ENCODE data around the gene KNDC1.
"Not testable (repeated sequence)": the region's sequence is repeated elsewhere in the genome, so short reads cannot be mapped to it uniquely, and the experiment has no call there.

KNDC1 gene

GRCh38 chr10:133159950-133160825 lies at the start of gene KNDC1:
TSS of gene KNDC1 (plus strand) at chr10:133160219. CDS start at chr10:133160468, 249 bp downstream.
- no peak for DNase-seq

- no peak for DNase-seq
Measured at GRCh38 chr10:133110609-133111275, 49.3 kb upstream of the KNDC1 start.

GRCh38 chr10:133111640-133112039 lies 48.4 kb upstream of the KNDC1 start:
- not testable (repeated sequence) for DNase-seq

GRCh38 chr10:133113146-133113830 lies 46.7 kb upstream of the KNDC1 start:
- no peak for DNase-seq

- no peak for DNase-seq
Measured at GRCh38 chr10:133113847-133114246, 46.2 kb upstream of the KNDC1 start.

- DNase-seq = no peak
Measured at GRCh38 chr10:133114251-133114650, 45.8 kb upstream of the KNDC1 start.

GRCh38 chr10:133114726-133115452 lies 45.1 kb upstream of the KNDC1 start:
- no peak for DNase-seq

- no peak for DNase-seq
Measured at GRCh38 chr10:133115453-133115842, 44.6 kb upstream of the KNDC1 start.

GRCh38 chr10:133115976-133116375 lies 44.0 kb upstream of the KNDC1 start:
- no peak for DNase-seq

GRCh38 chr10:133116455-133116854 lies 43.6 kb upstream of the KNDC1 start:
- no peak for DNase-seq

- DNase-seq = no peak
Measured at GRCh38 chr10:133117036-133117687, 42.9 kb upstream of the KNDC1 start.

- DNase-seq = no peak
Measured at GRCh38 chr10:133117688-133118071, 42.3 kb upstream of the KNDC1 start.

- DNase-seq = no peak
Measured at GRCh38 chr10:133121479-133121878, 38.5 kb upstream of the KNDC1 start.

- DNase-seq = no peak
Measured at GRCh38 chr10:133122171-133122935, 37.7 kb upstream of the KNDC1 start.

GRCh38 chr10:133123050-133123745 lies 36.8 kb upstream of the KNDC1 start:
- DNase-seq = no peak

- no peak for DNase-seq
Measured at GRCh38 chr10:133123746-133124356, 36.2 kb upstream of the KNDC1 start.

GRCh38 chr10:133124357-133125211 lies 35.4 kb upstream of the KNDC1 start:
- DNase-seq = no peak

GRCh38 chr10:133125901-133126300 lies 34.1 kb upstream of the KNDC1 start:
- DNase-seq = no peak

Measured in NCI-H524 (cell line).